Caco-2 (cell line): ENCODE data around the gene CORO2B. TPM values are rescaled to one million over a fixed set of nuclear protein-coding genes. Genes with fewer than 3 reads are reported as not detected.

Source experiments
- BruUV-seq: library from RNA; stranded (reverse); fragments of 400-500 nt; replicated peaks from 2 replicates; lab custom pipeline; 2021; lab: Mats Ljungman, UMichigan
- CTCF ChIA-PET: fragments of 300-600 bp; sonication (Branson Sonifier 250); formaldehyde crosslinking; loops from one replicate; lab custom pipeline; 2022; ENCODE audit warnings: antibody characterized with exemption; lab: Charles Lee
- POLR2A ChIA-PET: fragments of 300-600 bp; sonication (Branson Sonifier 250); formaldehyde crosslinking; loops from one replicate; lab custom pipeline; 2022; ENCODE audit warnings: antibody characterized with exemption; lab: Charles Lee
- DNase-seq, 2 experiments: peaks; one replicate each; pipeline versions ENCODE4 v3.0.0 to v3.0.0-alpha.2; 2020 to 2022
- H3K27me3 ChIP-seq: replicated peaks from 2 replicates; pipeline ENCODE4 v1.6.0; 2011; ENCODE audit warnings: low read length; ENCODE audit not compliant: control insufficient read depth, insufficient read depth
- H3K36me3 ChIP-seq: 2 replicates; pipeline ENCODE4 v1.5.1; 2011; ENCODE audit warnings: low read length; ENCODE audit not compliant: control insufficient read depth, insufficient read depth
- H3K4me1 ChIP-seq: fragments of 250-450 bp; sonication (Bioruptor Pico); 2 replicates; pipeline ENCODE4 v1.5.1; 2020; ENCODE audit warnings: mild to moderate bottlenecking
- H3K4me3 ChIP-seq: 2 replicates; pipeline ENCODE4 v1.5.1; 2011; ENCODE audit warnings: low read depth, mild to moderate bottlenecking, control low read depth, low read length
- H3K9me3 ChIP-seq: fragments of 250-450 bp; sonication (Bioruptor Pico); 2 replicates; pipeline ENCODE4 v1.5.1; 2020; ENCODE audit warnings: mild to moderate bottlenecking, moderate library complexity
- H3K27ac Mint-ChIP-seq: one replicate; pipeline ENCODE4 v1.8.0; 2022; ENCODE audit warnings: mixed read lengths; ENCODE audit not compliant: unreplicated experiment
- H3K27me3 Mint-ChIP-seq: one replicate; pipeline ENCODE4 v1.8.0; 2022; ENCODE audit warnings: mixed read lengths; ENCODE audit not compliant: insufficient read depth, unreplicated experiment
- H3K36me3 Mint-ChIP-seq: one replicate; pipeline ENCODE4 v1.8.0; 2022; ENCODE audit warnings: mild to moderate bottlenecking, mixed read lengths; ENCODE audit not compliant: insufficient read depth, unreplicated experiment
- H3K4me1 Mint-ChIP-seq: one replicate; pipeline ENCODE4 v1.8.0; 2022; ENCODE audit warnings: low read depth, mixed read lengths; ENCODE audit not compliant: unreplicated experiment
- H3K4me3 Mint-ChIP-seq: one replicate; pipeline ENCODE4 v1.8.0; 2022; ENCODE audit warnings: mild to moderate bottlenecking, moderate library complexity, mixed read lengths; ENCODE audit not compliant: unreplicated experiment
- H3K9me3 Mint-ChIP-seq: one replicate; pipeline ENCODE4 v1.8.0; 2022; ENCODE audit warnings: mixed read lengths; ENCODE audit not compliant: unreplicated experiment
- intact Hi-C: fragments of 100-400 bp; cut with micrococcal nuclease; formaldehyde crosslinking; loops from one replicate; pipeline ENCODE4 v1.10.0; 2022; ENCODE audit not compliant: unreplicated experiment
- total RNA-seq: library from RNA; stranded (reverse); gene quantifications from 2 replicates; pipeline ENCODE4 v1.2.3, GENCODE V29; 2022
- TF ChIP-seq, protein P1 (sequence below), 2 experiments: fragments of 200-600 bp in 1 of 2; IDR thresholded peaks; 1 replicate in 1 of 2; 2 replicates in 1 of 2; pipeline versions ENCODE4 v1.5.1 to v1.8.0; 2011 to 2022; ENCODE audit warnings: antibody characterized with exemption in 1 of 2, control low read depth in 1 of 2, inconsistent platforms in 1 of 2, low read depth in 1 of 2, low read length in 1 of 2, mild to moderate bottlenecking in 1 of 2, moderate library complexity in 1 of 2; ENCODE audit not compliant: insufficient read depth in 1 of 2, severe bottlenecking in 1 of 2, unreplicated experiment in 1 of 2

Gene CORO2B
- total RNA-seq, 1 experiment from 2014 or later = 0.25 TPM

GRCh38 chr15:68614286-68615035, 35.7 kb downstream of the CORO2B start:
- no peak overlapping the region for H3K4me3 Mint-ChIP-seq
- H3K27ac Mint-ChIP-seq = no peak overlapping the region
- H3K4me3 ChIP-seq = no peak overlapping the region
- H3K4me1 ChIP-seq = no peaks in the 10 kb centered on the region
- H3K4me1 Mint-ChIP-seq = no peaks in the 10 kb centered on the region
- H3K36me3 ChIP-seq = no peaks in the 10 kb centered on the region
- TF ChIP-seq, protein P1, sequence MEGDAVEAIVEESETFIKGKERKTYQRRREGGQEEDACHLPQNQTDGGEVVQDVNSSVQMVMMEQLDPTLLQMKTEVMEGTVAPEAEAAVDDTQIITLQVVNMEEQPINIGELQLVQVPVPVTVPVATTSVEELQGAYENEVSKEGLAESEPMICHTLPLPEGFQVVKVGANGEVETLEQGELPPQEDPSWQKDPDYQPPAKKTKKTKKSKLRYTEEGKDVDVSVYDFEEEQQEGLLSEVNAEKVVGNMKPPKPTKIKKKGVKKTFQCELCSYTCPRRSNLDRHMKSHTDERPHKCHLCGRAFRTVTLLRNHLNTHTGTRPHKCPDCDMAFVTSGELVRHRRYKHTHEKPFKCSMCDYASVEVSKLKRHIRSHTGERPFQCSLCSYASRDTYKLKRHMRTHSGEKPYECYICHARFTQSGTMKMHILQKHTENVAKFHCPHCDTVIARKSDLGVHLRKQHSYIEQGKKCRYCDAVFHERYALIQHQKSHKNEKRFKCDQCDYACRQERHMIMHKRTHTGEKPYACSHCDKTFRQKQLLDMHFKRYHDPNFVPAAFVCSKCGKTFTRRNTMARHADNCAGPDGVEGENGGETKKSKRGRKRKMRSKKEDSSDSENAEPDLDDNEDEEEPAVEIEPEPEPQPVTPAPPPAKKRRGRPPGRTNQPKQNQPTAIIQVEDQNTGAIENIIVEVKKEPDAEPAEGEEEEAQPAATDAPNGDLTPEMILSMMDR (IDR thresholded peaks at IDR 0.05; ENCODE audit: insufficient read depth in 1 of 2, low read depth in 1 of 2, low read length in 1 of 2, severe bottlenecking in 1 of 2, unreplicated experiment in 1 of 2) = no peak
- intact Hi-C loops = no loop called here
- no peaks in the 10 kb centered on the region for H3K9me3 Mint-ChIP-seq
- no peaks in the 10 kb centered on the region for H3K27me3 ChIP-seq
- BruUV-seq = no TSS peak
- H3K9me3 ChIP-seq = no peaks in the 10 kb centered on the region
- no peaks in the 10 kb centered on the region for H3K36me3 Mint-ChIP-seq
- ChIA-PET CTCF (no interaction called here), POLR2A (interaction anchor here (0.5 kb wide), 1 partner anchor 211 kb away, joined by 7 read pairs; no protein-coding TSS in a partner anchor)
- DNase-seq = no peak
- peaks cover 3% of the 10 kb centered on the region for H3K27me3 Mint-ChIP-seq

DNA sequence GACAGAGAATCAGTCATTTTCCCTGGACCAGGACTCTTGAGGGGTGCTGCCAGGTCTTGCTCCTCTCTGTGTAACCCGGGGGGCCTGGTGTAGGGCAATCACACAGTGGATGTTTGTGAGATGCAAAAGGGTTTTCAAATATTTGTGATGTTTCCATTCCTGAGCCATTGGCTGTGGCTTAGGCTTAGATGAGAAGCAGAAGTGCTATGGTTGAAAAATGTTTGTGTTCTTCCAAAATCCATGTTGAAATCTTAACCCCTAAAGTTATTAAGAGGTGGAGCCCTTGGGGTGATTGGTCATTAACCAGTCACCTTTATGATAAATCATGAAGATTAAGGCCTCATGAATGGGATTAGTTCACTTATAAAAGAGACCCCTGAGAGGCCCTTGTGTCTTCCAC, 36.5 kb downstream of the CORO2B start:
- Histone ChIP-seq H3K36me3 (no peaks in the 10 kb centered on the region), H3K9me3 (no peaks in the 10 kb centered on the region), H3K4me3 (no peak overlapping the region), H3K27me3 (no peaks in the 10 kb centered on the region), H3K4me1 (no peaks in the 10 kb centered on the region)
- Mint-ChIP-seq H3K27me3 (peaks cover 3% of the 10 kb centered on the region), H3K4me1 (no peaks in the 10 kb centered on the region), H3K36me3 (no peaks in the 10 kb centered on the region), H3K27ac (no peak overlapping the region), H3K9me3 (no peaks in the 10 kb centered on the region), H3K4me3 (no peak overlapping the region)
- POLR2A ChIA-PET = interaction anchor here (0.5 kb wide), 1 partner anchor 210 kb away, joined by 7 read pairs; no protein-coding TSS in a partner anchor
- no TSS peak for BruUV-seq
- TF ChIP-seq, protein P1 (IDR thresholded peaks at IDR 0.05; ENCODE audit: insufficient read depth in 1 of 2, low read depth in 1 of 2, low read length in 1 of 2, severe bottlenecking in 1 of 2, unreplicated experiment in 1 of 2) = no peak
- DNase-seq = no peak
- CTCF ChIA-PET = no interaction called here
- intact Hi-C loops = no loop called here

DNA sequence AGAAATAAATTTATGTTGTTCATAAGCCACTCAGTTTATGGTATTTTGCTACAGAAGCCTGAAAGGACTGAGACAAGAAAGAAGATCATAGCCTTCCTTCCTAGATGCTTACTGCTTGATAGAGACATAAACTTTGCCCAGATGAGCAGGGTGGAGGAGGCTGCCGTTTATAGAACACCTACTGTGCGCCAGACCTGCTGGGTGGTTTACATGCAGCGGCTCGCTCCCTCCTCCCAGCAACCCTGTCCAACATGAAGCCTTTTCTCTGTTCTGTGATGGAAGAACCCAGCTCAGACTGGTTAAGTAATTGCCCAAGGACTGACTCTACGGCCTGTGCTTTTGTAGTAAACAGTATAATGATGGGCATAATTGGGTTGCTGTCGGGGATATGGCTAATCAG, 37.0 kb downstream of the CORO2B start:
- H3K4me1 ChIP-seq = no peaks in the 10 kb centered on the region
- Mint-ChIP-seq H3K4me1 (no peaks in the 10 kb centered on the region), H3K36me3 (no peaks in the 10 kb centered on the region), H3K27ac (no peak overlapping the region), H3K4me3 (no peak overlapping the region), H3K9me3 (no peaks in the 10 kb centered on the region), H3K27me3 (peaks cover 3% of the 10 kb centered on the region)
- H3K27me3 ChIP-seq = no peaks in the 10 kb centered on the region
- TF ChIP-seq, protein P1 (IDR thresholded peaks at IDR 0.05; ENCODE audit: insufficient read depth in 1 of 2, low read depth in 1 of 2, low read length in 1 of 2, severe bottlenecking in 1 of 2, unreplicated experiment in 1 of 2) = no peak
- intact Hi-C loops = no loop called here
- H3K9me3 ChIP-seq = no peaks in the 10 kb centered on the region
- no peaks in the 10 kb centered on the region for H3K36me3 ChIP-seq
- POLR2A ChIA-PET = no interaction called here
- H3K4me3 ChIP-seq = no peak overlapping the region
- BruUV-seq = no TSS peak
- no peak for DNase-seq
- CTCF ChIA-PET = no interaction called here
